HG03280 (cell line): Measurements from ENCODE around the gene PAM16.

Experiments used
- ATAC-seq: cut with Tn5 transposase; IDR thresholded peaks from one replicate; pipeline ENCODE4 v1.9.1; 2021; ENCODE audit warnings: mild to moderate bottlenecking, moderate library complexity; ENCODE audit not compliant: unreplicated experiment

PAM16 gene

DNA sequence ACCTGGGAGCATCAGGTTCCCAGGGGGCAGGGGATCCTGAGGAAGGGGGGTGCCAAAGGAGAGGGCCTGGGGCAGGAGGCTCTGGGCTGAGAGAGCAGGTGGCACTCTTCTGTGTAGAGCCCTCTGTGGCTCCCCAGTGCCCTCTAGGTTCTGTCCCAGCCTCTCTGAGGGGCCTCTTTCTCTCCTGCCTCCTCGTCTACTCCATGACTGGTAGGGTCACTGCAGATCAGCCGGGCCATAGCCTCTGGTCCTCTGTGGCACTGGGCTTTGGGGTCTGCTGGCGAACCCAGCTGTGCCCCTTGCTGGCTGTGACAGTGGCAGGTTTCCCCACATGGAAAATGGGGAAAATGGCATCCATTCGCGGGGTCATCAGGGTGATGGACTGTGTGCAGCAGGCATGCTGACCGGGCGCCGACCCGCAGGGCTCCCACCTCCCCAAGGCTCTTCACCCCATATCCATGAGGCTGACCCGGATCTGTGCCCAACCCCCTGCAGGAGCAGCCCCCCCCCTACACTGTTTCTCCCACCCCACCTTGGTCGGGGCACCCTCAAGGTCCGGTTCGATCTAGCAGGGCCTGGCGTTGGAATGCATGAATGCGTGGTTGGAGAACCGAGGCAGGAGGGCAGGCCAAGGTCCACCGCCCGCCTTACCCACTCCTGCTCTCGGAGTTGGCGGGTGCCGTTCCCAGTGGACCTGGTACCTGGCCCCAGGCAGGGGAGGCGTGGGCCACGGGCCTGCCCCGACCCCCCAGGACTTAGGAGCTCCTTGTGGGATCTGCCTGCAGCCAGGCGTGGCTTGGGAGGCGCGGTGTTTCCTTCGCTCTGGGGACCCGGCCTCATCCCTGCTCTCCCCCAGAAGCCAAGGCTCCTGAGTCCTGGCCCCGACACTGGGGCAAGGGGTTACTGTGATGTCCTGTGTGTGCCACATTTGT, 28.7 kb downstream of the PAM16 start:
- ATAC-seq, result no peak

DNA sequence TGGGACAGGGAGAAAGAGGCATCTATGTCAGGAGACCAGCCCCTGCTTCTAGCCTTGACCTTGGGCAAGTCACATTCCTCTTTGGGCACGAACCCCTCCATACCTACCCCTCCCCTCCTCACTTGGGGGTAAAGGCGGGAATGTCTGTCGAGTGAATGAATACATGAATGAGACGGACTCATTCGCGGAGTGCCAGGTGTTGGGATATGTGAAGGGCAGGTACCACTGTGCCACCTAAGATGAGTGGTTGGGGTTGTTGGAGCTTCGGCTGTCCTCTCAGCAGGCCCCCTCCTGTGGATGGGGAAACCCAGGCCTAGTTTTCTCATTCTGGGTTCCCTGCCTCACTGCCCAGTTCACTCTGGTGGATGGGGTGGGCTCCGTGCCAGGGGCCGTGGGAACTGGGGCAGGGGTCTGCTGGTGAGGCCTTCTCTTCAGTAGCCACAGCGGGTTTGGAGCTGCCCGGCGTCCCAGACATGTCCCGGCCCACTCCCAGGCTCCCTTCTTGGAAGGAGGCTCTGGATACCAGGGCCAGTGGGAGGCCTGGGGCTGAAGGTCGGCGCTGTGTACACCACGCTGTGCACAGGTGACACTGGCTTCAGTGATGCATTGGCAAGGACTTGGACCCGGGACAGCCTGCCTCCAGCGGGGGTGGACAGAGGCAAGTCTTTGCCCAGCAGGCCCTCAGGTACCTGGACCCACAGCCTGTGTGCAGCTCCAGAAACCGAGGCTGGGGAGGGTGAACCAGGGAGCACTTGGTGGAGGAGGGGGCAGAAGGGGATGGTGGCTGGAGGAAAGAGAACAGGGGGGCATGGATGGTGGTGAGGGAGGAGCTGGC, 29.6 kb downstream of the PAM16 start:
- no peak for ATAC-seq

DNA sequence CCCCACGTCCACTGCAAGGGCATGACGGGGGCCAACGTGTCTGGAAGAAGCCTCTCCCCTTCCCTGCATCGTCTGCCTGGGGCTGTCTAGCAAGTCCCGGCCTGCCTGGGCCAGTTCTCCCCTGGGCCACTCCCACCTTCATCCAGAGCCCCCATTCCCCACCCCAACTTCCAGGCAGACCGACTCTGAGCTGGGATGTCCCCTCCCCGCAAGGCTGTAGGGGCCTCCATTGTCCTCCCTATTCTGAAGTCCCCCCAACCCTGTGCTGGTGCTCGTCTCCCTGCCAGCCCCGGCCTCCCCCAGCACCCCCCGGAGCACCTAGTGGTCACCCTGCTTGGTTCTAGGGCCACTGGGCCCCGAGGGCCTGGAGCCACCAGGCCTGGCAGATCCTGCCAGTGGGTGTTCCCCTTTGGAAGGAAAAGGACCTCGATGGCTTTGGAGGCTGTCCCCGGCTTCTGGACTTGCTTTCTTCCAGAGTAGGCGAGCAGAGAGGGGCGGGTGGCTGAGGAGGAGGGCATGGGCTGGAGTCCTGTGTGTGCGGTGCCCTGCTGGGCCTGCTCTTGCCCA, 30.5 kb downstream of the PAM16 start:
- no peak for ATAC-seq

DNA sequence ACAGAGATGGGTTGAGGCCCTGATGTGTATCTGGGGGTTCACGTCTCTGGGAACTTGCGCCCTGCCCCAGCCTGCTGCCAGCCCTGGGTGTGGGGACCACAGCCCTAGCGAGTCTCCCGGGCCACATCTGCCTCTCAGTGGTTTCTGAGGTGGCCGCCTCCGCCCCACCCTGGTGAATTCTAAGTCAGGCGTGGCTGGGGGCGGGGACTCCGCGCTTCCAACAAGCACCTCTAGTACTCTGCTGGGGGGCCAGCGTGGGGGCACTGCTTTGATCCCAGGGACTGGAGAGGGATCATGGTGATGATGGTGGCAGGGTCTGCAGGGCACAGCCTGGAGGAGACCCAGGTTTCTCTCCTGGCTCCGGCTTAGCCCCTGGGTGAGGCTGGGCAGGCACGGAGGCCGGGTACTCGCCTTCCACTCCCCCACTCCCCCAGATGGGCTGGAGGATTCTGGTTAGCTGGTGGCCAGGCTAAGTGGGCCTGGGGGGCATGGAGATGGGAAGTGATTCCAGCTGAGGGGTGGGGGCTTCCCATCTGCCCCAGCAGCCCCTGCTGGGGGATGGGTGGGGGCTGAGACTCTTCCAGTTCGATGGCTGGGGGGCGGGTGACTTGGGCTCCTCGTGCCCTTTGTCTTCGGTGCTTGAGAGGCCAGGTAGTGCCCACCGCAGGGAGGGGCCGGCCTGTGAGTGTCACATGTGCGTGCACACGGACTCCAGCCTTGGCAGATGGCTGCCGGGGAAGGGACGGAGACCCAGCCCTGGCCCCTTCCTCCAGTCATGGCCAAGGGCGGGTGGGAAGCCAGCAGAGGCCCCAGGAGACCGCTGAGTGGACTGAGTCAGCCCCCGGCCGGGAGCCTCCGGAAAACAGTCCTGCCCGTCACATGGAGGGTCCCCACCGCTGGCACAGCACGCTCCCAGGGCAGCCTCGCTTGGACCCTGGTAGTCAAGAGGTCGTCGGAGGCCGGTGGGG, 31.4 kb downstream of the PAM16 start:
- no peak for ATAC-seq

DNA sequence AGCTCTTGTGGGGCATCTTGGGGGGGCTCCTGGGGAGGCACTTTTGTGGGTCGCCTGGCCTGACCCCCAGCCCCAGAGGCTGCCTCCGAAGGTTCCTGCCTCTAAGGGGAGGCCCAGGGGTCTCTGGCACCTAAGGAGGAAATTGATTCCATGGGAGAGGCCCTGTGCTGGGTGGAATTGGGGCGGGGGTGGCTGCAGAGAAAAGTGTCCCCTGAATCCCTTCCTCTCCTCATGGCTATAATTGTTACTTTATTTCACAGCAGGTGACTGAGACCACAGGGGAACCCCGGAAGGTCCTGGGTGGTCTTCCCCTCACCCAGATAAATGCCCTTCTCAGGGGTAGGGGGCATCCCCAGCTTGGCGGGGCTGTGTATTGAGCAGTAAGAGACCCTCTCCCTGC, 32.2 kb downstream of the PAM16 start:
- ATAC-seq, result no peak

DNA sequence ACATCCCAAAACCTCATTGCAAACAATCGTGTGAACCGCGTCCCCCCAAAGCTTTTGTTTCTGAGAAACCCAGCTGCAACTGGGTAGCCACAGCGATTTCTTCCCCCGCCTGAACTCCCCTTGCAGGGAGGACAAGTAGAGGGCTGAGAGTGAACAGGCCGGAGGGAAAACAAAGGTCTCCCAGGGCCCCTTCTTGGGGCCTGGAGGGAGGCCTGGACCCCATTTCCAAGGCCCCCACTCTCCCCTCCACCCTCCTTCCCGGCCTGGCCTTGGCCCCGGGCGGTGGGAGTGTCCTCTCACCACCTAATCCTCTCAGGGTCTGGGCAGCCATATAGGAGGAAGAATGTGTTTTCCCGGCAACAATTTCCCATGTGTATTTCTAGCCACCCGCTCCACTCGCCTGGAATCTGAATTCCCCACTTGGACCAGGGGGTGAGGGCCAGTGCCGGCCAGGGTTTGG, 32.6 kb downstream of the PAM16 start:
- ATAC-seq, result no peak

DNA sequence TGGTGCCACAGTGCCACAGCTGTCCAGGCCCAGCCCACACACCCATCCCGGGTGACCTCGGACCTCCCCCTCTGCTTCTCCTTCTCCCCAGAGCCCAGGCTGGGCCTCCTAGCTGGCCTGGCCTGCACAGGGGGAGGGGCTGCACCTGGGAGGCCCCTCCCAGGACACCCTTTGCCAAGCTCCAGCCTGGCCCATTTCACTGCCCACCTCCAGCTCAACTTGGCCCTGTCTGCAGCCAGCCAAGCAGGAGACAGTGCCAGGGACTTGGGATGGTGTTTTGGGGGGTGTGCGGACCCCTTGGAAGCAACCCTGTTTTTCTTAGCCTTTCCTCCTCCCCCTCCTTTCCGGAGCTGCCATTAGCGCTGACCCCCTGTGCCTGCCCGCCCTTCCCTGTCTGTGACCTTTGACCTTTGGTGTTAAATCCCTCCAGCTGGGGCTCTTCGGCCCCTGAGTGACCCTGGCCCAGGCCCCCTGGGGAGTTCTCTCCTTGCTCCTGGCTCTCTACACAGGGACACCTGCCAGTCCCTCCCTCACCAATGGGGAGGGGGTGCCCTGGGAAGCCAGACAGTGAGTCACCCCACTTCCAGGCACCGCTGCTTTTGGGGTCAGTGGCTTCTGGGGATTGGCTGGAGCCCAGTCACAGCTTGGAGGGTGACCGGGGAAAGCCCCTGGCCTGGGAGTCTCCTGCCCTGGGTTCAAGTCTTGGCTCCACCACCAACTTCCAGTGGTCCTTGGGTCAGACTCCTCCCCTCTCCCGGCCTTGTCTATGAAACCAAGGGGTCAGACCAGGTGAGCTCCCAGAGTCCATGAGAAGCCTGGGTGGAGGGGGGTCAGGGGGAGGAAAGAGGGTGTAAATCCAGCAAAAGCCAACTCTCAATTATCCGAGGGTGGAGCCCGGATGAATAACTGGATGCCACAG, 33.3 kb downstream of the PAM16 start:
- ATAC-seq, result no peak

DNA sequence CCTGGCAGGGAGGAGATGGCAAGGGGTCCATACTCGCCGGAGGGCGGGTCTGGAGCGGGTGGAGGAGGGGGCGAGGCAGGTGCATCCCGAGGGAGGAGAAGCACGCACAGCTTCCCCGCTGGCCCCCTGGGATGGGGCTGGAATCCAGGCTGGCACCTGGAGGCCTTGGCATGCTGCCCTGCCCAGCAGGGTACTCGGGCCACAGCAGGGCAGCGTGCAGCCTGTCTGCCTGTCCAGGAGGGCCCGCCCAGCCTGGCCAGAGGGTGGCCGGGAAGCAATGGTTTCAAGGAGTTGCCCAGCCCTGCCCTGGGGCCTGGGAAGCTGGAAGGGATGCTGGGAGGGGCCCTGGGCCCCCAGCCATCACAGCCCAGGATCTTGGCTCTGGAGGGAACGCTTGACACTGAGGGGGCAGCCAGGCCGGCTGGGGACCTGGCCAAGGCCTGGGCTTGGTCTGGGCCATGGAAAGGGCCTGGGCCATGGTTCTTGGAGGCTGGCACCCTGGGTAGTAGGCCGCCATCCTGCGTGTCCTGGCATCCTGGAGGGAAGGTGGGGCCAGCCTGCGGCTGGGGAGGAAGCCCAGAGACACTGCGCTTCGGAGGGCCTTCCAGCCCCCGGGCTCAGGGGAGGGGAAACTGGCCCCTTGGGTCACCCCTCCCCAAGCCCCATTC, 34.1 kb downstream of the PAM16 start:
- no peak for ATAC-seq

DNA sequence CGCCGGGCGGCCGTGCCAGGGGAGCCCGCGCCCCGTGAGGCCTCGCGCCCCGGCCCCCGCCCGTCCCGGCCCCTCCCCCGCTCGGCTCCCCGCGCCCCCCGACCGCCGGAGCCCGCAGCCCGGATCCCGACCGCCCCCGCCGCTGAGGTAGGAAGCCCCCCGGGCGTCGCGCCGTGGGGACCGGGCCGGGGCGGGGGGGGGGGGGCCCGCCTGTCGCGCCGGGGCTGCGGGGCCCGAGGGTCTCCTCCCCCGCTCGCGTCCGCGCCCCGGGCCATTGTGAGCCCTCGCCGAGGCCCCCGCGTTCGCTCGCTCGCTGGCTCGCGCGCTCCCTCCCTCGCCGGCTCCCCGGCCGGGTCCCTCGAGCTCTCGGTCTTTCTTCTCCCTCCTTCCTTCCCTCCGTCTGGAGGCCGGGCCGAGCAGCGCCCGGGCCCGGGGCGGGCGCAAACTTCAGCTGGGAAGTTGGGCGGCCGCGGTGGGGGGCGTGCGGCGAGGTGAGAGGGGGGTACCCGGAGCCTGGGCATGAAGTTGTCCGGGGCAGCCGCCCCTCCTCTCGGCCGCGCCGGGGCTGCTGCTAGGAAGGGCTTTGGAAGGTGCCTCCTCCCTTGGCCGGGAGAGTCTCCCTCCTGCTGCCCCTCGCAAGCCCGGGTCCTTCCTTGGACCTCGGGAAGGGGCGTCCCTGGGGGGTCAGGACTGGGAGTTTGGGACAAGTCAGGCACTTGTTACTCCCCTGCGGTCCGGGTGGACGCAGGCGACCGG, 34.8 kb downstream of the PAM16 start:
- ATAC-seq, result no peak

DNA sequence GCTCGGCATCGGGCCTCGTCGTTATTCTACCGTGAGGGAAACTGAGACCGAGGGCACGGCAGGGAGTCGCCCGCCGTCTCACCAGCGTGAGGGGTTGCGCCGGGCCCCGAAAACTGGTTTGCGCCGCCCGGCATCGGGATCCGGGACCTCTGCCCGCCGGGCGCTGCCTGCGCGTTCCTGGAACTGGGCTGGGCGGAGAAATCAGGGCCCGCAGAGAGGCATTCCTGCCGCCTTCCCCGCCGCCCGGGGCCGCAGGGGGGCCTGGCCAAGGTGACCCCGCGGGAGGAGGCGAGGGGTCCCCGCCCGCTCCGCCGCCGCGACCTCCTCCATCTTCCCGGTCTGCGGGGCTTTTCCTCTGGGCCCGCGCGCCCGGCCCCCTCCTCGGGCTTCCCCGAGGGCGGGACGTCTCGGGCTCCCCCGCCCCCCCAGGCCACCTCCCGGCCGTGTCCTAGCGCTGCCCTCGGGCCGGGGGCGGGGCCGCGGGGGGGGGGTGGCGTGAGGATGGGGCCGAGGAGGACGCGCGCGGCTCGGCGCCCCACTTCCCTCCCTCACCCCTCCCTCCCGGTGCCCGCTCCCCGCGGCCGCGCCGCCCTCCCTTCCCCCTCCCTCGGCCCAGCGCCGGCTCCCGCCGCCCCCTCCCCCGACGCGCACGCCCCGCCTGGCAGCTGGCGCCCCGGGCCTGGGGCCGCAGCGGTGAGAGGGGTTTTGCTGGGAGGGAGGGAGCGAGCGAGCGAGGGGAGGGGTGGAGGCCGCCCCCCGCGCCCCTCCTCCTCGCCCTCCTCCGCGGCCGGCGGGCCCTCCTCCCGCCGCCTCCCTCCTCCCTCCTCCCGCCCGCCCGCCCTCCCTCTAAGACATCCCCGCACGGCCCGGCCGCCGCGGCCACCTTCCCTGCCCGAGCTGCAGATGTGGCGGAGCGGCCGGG, 35.7 kb downstream of the PAM16 start, which contains the start of gene GLIS2:
GLIS2 (plus strand) TSS at position 882 of the 922 bp plus-strand sequence. CDS start 16,214 bp downstream, outside the sequence.
- ATAC-seq, result no peak

DNA sequence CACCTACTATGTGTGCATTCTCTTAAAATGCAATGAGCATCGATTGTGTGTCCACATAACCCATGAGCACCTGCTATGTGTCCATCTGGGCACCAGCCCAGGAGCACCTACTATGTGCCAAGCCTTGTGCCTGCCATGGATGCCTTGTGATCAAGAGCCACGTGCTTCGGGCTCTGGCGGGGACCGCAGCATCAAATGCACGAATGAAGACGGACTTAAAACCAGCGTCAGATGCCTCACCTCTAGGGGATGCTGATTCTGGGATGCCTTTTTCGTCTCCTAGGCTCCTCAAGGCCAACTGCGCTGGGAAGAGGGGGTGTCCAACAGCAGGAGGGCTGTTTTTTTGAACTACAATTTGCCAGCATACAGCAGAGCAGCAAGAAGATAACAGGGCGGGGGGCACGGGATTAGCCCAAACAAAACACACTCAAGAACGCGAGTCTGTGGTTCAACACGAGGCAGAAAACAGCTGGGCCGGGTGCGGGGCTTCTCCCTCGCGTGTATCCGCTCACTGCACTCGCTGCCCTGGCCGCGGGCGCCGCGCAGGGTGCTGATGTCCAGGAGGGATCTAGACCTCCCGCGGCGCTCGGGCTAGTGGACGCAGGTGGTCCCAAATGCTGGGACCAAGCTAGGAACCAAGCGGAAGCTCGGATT, 36.5 kb downstream of the PAM16 start:
- ATAC-seq, result no peak

DNA sequence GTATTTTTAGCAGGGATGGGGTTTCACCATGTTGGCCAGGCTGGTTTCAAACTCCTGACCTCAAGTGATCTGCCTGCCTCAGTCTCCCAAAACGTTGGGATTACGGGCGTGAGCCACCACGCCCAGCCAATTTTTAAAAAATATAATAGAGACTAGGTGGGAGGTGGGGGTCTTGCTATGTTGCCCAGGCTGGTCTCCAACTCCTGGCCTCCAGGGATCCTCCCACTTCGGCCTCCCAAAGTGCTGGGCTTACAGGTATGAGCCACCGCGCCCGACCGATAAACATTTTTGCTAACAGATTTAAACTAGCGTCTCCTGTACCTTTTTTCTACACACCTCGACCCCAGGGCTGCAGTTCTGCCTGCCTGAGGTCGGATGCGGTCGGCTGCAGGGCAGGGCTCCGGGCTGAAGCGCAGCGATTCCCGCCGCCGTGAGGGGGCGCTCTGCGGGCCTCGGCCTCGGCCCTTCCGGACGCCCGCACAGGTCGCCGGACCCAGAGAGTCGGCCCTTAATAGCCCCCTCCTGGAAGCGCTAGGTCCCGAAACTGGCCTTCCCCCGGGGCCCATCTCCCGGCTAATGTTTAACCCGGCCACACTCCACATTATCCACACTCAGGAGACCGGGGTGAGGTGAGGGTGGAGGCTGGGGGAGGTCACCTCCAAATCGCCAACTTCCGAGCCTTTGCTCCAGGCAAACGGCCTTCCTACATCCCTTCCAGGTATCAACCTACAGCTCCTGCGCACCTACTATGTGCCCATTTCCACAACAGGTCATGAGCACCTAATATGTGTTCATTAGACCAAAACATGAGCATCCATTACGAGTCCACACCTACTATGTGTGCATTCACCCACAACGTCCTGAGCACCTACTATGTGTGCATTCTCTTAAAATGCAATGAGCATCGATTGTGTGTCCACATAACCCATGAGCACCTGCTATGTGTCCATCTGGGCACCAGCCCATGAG, 37.3 kb downstream of the PAM16 start:
- no peak for ATAC-seq

DNA sequence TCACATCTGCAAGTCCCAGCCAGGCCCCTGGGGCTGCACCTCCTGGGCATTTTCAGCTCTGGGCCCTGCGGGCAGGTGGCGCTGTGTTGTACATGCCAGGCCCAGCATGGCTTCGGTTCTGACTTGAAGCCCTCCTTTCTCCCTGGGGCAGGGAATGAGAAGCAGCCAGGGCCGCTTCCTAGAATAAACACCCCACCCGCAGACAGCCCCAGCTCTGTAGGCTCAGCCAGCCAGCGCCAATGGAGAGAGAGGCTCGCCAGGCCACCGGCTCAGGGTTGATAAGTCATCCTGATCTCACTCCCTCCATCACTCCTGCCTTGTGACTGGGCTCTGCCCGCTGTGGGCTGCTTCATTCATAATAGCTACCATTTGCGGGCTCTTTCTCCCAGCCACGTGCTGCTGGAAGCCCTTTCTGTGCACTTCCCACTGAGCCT, 41.3 kb downstream of the PAM16 start:
- ATAC-seq, result no peak

DNA sequence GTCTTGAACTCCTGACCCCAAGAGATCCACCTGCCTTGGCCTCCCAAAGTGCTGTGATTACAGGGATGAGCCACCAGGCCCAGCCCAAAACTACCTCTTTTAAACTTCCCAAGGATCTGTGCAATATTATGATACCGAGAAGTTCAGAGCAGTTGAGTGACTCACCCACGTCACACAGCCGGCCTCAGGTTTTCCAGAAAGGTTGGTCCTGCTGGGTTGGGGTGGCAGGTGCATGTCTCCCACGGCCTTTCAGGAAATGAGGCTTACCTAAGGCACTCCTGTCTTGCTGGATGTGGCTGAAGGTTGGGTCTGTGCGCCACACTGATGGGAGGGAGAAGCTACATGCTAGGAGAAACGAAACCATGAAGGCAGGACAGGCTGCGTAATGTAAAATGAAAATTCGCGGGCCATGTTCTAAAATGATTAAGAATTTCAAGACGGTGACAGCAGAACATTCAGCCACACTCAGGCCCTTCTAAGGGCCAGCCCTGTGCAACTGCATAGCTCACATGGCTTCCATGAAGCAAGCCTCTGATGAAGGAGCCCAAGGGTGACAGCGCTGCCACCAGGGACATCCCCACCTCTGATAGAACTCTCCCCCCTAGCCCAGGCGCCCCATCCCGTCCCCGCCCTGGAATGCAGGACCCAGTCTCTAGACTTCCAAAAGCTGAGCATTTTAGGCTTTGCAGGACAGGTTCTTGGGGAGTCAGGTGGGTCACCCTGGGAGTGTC, 41.9 kb downstream of the PAM16 start:
- ATAC-seq, result no peak
